H9 (cell line): ENCODE results near the gene PLXNA2. TPM values are rescaled to one million over a fixed set of nuclear protein-coding genes. Genes with fewer than 3 reads are reported as not detected.

Experiments used
- DNase-seq: peaks from one replicate; pipeline ENCODE4 v3.0.0-alpha.2; 2017
- H2AFZ ChIP-seq: one replicate; pipeline ENCODE4 v1.6.1; 2013; ENCODE audit warnings: mild to moderate bottlenecking, low read length, control low read depth, moderate library complexity
- H2AK5ac ChIP-seq: 2 replicates; pipeline ENCODE4 v1.6.1; 2013; ENCODE audit warnings: low read length, control low read depth, mixed read lengths; ENCODE audit not compliant: insufficient read length
- H2BK120ac ChIP-seq: one replicate; pipeline ENCODE4 v1.6.1; 2013; ENCODE audit warnings: low read depth, mild to moderate bottlenecking, low read length, control low read depth, inconsistent platforms; ENCODE audit not compliant: poor library complexity, severe bottlenecking
- H2BK12ac ChIP-seq: 2 replicates; pipeline ENCODE4 v1.6.1; 2013; ENCODE audit warnings: low read length, control low read depth, mixed read lengths, low read depth; ENCODE audit not compliant: insufficient read length
- H2BK15ac ChIP-seq: 2 replicates; pipeline ENCODE4 v1.6.1; 2013; ENCODE audit warnings: low read depth, low read length, control low read depth
- H2BK20ac ChIP-seq: one replicate; pipeline ENCODE4 v1.6.1; 2013; ENCODE audit warnings: low read depth, mild to moderate bottlenecking, low read length, control low read depth, inconsistent platforms; ENCODE audit not compliant: poor library complexity, severe bottlenecking
- H2BK5ac ChIP-seq: 2 replicates; pipeline ENCODE4 v1.6.1; 2013; ENCODE audit warnings: low read length, control low read depth, mixed read lengths; ENCODE audit not compliant: insufficient read length
- H3K14ac ChIP-seq: 2 replicates; pipeline ENCODE4 v1.6.1; 2013; ENCODE audit warnings: low read length, control low read depth; ENCODE audit not compliant: insufficient read depth
- H3K18ac ChIP-seq: 2 replicates; pipeline ENCODE4 v1.6.1; 2013; ENCODE audit warnings: low read depth, mild to moderate bottlenecking, mixed read lengths, low read length, control low read depth; ENCODE audit not compliant: insufficient read length
- H3K23ac ChIP-seq: 2 replicates; pipeline ENCODE4 v1.6.1; 2013; ENCODE audit warnings: low read length, control low read depth, mixed read lengths, low read depth; ENCODE audit not compliant: insufficient read length
- H3K23me2 ChIP-seq: 2 replicates; pipeline ENCODE4 v1.6.1; 2013; ENCODE audit warnings: low read depth, mild to moderate bottlenecking, mixed read lengths, low read length, control low read depth; ENCODE audit not compliant: insufficient read length, poor library complexity, severe bottlenecking
- H3K27ac ChIP-seq: 2 replicates; pipeline ENCODE4 v1.5.1; 2013; ENCODE audit warnings: low read length, control low read depth, mixed read lengths, low read depth; ENCODE audit not compliant: insufficient read length
- H3K27me3 ChIP-seq: 2 replicates; pipeline ENCODE4 v1.6.1; 2013; ENCODE audit warnings: low read length, control low read depth, inconsistent platforms; ENCODE audit not compliant: insufficient read depth
- H3K4ac ChIP-seq: 2 replicates; pipeline ENCODE4 v1.6.1; 2013; ENCODE audit warnings: low read depth, mild to moderate bottlenecking, control low read depth, inconsistent platforms, low read length, moderate library complexity
- H3K4me1 ChIP-seq: 2 replicates; pipeline ENCODE4 v1.6.1; 2013; ENCODE audit warnings: low read length, control low read depth, inconsistent platforms; ENCODE audit not compliant: insufficient read depth
- H3K4me2 ChIP-seq: 2 replicates; pipeline ENCODE4 v1.6.1; 2013; ENCODE audit warnings: low read length, control low read depth, mixed read lengths; ENCODE audit not compliant: insufficient read length, insufficient read depth
- H3K56ac ChIP-seq: 2 replicates; pipeline ENCODE4 v1.6.1; 2013; ENCODE audit warnings: low read depth, mild to moderate bottlenecking, mixed read lengths, low read length, control low read depth; ENCODE audit not compliant: insufficient read length
- H3K79me1 ChIP-seq: 2 replicates; pipeline ENCODE4 v1.6.1; 2013; ENCODE audit warnings: low read depth, mild to moderate bottlenecking, moderate library complexity, low read length, control low read depth, inconsistent platforms; ENCODE audit not compliant: insufficient read depth, poor library complexity, severe bottlenecking
- H3K79me2 ChIP-seq: 2 replicates; pipeline ENCODE4 v1.6.1; 2013; ENCODE audit warnings: low read length, control low read depth, inconsistent platforms; ENCODE audit not compliant: insufficient read depth
- H3K9ac ChIP-seq: 2 replicates; pipeline ENCODE4 v1.6.1; 2013; ENCODE audit warnings: low read length, control low read depth, mixed read lengths; ENCODE audit not compliant: insufficient read length; ENCODE audit errors: extremely low read depth
- H3K9me3 ChIP-seq: one replicate; pipeline ENCODE4 v1.6.1; 2013; ENCODE audit warnings: low read depth, low read length, inconsistent platforms; ENCODE audit not compliant: control insufficient read depth
- H3T11ph ChIP-seq: one replicate; pipeline ENCODE4 v1.6.1; 2013; ENCODE audit warnings: mild to moderate bottlenecking, low read length, control low read depth, inconsistent platforms
- H4K20me1 ChIP-seq: one replicate; pipeline ENCODE4 v1.6.1; 2013; ENCODE audit not compliant: control insufficient read depth, insufficient read length, insufficient read depth
- H4K5ac ChIP-seq: 2 replicates; pipeline ENCODE4 v1.6.1; 2013; ENCODE audit warnings: low read depth, mild to moderate bottlenecking, mixed read lengths, low read length, control low read depth; ENCODE audit not compliant: insufficient read length
- H4K8ac ChIP-seq: replicated peaks from 2 replicates; pipeline ENCODE4 v1.6.1; 2013; ENCODE audit warnings: low read length, control low read depth, mixed read lengths, low read depth; ENCODE audit not compliant: insufficient read length
- H4K91ac ChIP-seq: 2 replicates; pipeline ENCODE4 v1.6.1; 2013; ENCODE audit warnings: low read depth, mild to moderate bottlenecking, moderate library complexity, mixed read lengths, low read length, control low read depth; ENCODE audit not compliant: insufficient read length
- H3K27ac Mint-ChIP-seq, 3 experiments: 2 replicates in 2 of 3; 3 replicates in 1 of 3; pipeline ENCODE4 v1.8.0; 2020 to 2021; ENCODE audit warnings: mixed read lengths in 3 of 3, mild to moderate bottlenecking in 1 of 3, moderate library complexity in 1 of 3
- H3K27me3 Mint-ChIP-seq: 2 replicates; pipeline ENCODE4 v1.8.0; 2021; ENCODE audit warnings: low read depth, mild to moderate bottlenecking, moderate library complexity, mixed read lengths
- H3K36me3 Mint-ChIP-seq, 3 experiments: 2 replicates in 2 of 3; 3 replicates in 1 of 3; pipeline ENCODE4 v1.8.0; 2020 to 2021; ENCODE audit warnings: low read depth in 3 of 3, mixed read lengths in 3 of 3; ENCODE audit not compliant: insufficient read depth in 1 of 3
- H3K4me1 Mint-ChIP-seq, 2 experiments: 2 replicates each; pipeline ENCODE4 v1.8.0; 2020; ENCODE audit warnings: mixed read lengths in 2 of 2
- H3K4me3 Mint-ChIP-seq, 2 experiments: 2 replicates in 1 of 2; 3 replicates in 1 of 2; pipeline ENCODE4 v1.8.0; 2020 to 2021; ENCODE audit warnings: mild to moderate bottlenecking in 2 of 2, mixed read lengths in 2 of 2, moderate library complexity in 1 of 2
- H3K9me3 Mint-ChIP-seq, 2 experiments: 2 replicates in 1 of 2; 3 replicates in 1 of 2; pipeline ENCODE4 v1.8.0; 2020; ENCODE audit warnings: mild to moderate bottlenecking in 2 of 2, mixed read lengths in 2 of 2, moderate library complexity in 1 of 2
- CTCF ChIP-seq: fragments of 200-600 bp; sonication (generic); conservative IDR thresholded peaks from 3 replicates; pipeline ENCODE4 v1.8.0; 2021; ENCODE audit warnings: antibody characterized with exemption, mild to moderate bottlenecking
- WGBS: extraction: QIAGEN DNeasy Blood & Tissue Kit; methylation state at CpG from one replicate; pipeline ENCODE4 v1.1.7; 2013; ENCODE audit warnings: missing lambda C conversion rate, low lambda C conversion rate, mixed read lengths; ENCODE audit not compliant: insufficient read length; ENCODE audit errors: extremely low coverage; 5-methylcytosine and 5-hydroxymethylcytosine counted together
- total RNA-seq: library from RNA; stranded (reverse); gene quantifications from 2 replicates; pipeline ENCODE4 v1.2.1, GENCODE V29; 2021

The PLXNA2 gene
- total RNA-seq, 1 experiment from 2014 or later, result 0.57 TPM

GRCh38 chr1:208161656-208162375, 82.4 kb downstream of the PLXNA2 start:
- Histone ChIP-seq H3K14ac (no peak overlapping the region), H2BK5ac (no peak overlapping the region), H3K56ac (no peak overlapping the region), H4K8ac (no peak overlapping the region), H3K4me2 (no peak overlapping the region), H3K4ac (no peak overlapping the region), H3K79me2 (no peaks in the 10 kb centered on the region), H3K27ac (no peak overlapping the region), H2BK20ac (no peak overlapping the region), H2BK15ac (no peak overlapping the region), H3K23me2 (no peaks in the 10 kb centered on the region), H2BK120ac (no peak overlapping the region), H4K5ac (no peak overlapping the region), H4K91ac (no peak overlapping the region), H2AFZ (no peak overlapping the region), H3T11ph (no peak overlapping the region), H3K4me1 (peaks cover 12% of the 10 kb centered on the region), H3K23ac (no peak overlapping the region), H3K9me3 (no peaks in the 10 kb centered on the region), H2AK5ac (no peak overlapping the region), H3K18ac (no peak overlapping the region), H2BK12ac (no peak overlapping the region), H3K79me1 (no peaks in the 10 kb centered on the region), H3K27me3 (no peaks in the 10 kb centered on the region; the same call in 1 of the 2 replicates), H4K20me1 (no peaks in the 10 kb centered on the region), H3K9ac (no peak overlapping the region)
- Mint-ChIP-seq H3K4me1 (peaks cover 66 to 82% of the 10 kb centered on the region in 2 experiments), H3K9me3 (no peaks in the 10 kb centered on the region), H3K4me3 (no peak overlapping the region), H3K36me3 (no peaks in the 10 kb centered on the region), H3K27me3 (peaks cover 30% of the 10 kb centered on the region), H3K27ac (no peak overlapping the region)
- WGBS, result no CpG with 5 or more reads among the region's 6 CpGs
- no peak for TF ChIP-seq CTCF
- DNase-seq, result no peak
